ENCODE results near the gene DIPK1A.

The DIPK1A gene

GRCh38 chr1:92803140-92803887 is 157.9 kb downstream of the DIPK1A start:
- no peak for DNase-seq (ENCODE audit: low read depth in 2 of 2)

- DNase-seq (ENCODE audit: low read depth in 2 of 2): no peak
Measured at GRCh38 chr1:92797961-92798360, 163.3 kb downstream of the DIPK1A start.

- no peak for DNase-seq (ENCODE audit: low read depth in 2 of 2)
Measured at GRCh38 chr1:92797297-92797696, 164.0 kb downstream of the DIPK1A start.

- DNase-seq (ENCODE audit: low read depth in 2 of 2): no peak
Measured at GRCh38 chr1:92795166-92795565, 166.1 kb downstream of the DIPK1A start.

GRCh38 chr1:92792340-92792782 is 168.9 kb downstream of the DIPK1A start:
- DNase-seq (ENCODE audit: low read depth in 2 of 2): no peak
